ENCODE results near the gene ATXN2.
"Not testable (repeated sequence)": the region's sequence is repeated elsewhere in the genome, so short reads cannot be mapped to it uniquely, and the experiment has no call there.

The ATXN2 gene

GRCh38 chr12:111626230-111626629 is 27.1 kb upstream of the ATXN2 start:
- no peaks in the 10 kb centered on the region for H3K4me1 Mint-ChIP-seq
- H3K9me3 Mint-ChIP-seq, result no peaks in the 10 kb centered on the region
- no peaks in the 10 kb centered on the region for H3K27me3 Mint-ChIP-seq (ENCODE audit: low read depth)
- H3K27ac Mint-ChIP-seq, result no peak overlapping the region
- H3K4me3 Mint-ChIP-seq, result no peak overlapping the region
- TF ChIP-seq, protein P1, sequence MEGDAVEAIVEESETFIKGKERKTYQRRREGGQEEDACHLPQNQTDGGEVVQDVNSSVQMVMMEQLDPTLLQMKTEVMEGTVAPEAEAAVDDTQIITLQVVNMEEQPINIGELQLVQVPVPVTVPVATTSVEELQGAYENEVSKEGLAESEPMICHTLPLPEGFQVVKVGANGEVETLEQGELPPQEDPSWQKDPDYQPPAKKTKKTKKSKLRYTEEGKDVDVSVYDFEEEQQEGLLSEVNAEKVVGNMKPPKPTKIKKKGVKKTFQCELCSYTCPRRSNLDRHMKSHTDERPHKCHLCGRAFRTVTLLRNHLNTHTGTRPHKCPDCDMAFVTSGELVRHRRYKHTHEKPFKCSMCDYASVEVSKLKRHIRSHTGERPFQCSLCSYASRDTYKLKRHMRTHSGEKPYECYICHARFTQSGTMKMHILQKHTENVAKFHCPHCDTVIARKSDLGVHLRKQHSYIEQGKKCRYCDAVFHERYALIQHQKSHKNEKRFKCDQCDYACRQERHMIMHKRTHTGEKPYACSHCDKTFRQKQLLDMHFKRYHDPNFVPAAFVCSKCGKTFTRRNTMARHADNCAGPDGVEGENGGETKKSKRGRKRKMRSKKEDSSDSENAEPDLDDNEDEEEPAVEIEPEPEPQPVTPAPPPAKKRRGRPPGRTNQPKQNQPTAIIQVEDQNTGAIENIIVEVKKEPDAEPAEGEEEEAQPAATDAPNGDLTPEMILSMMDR (IDR thresholded peaks at IDR 0.05; ENCODE audit: unreplicated experiment in 3 of 3), result no peak
- peaks cover 4% of the 10 kb centered on the region for H3K36me3 Mint-ChIP-seq (ENCODE audit: low read depth)

GRCh38 chr12:111624540-111624939 is 25.4 kb upstream of the ATXN2 start:
- no peak overlapping the region for H3K4me3 Mint-ChIP-seq
- TF ChIP-seq, protein P1 (IDR thresholded peaks at IDR 0.05; ENCODE audit: unreplicated experiment in 3 of 3), result no peak
- H3K9me3 Mint-ChIP-seq, result no peaks in the 10 kb centered on the region
- peaks cover 4% of the 10 kb centered on the region for H3K36me3 Mint-ChIP-seq (ENCODE audit: low read depth)
- no peak overlapping the region for H3K27ac Mint-ChIP-seq
- no peaks in the 10 kb centered on the region for H3K27me3 Mint-ChIP-seq (ENCODE audit: low read depth)
- H3K4me1 Mint-ChIP-seq, result no peaks in the 10 kb centered on the region

GRCh38 chr12:111617841-111618240 is 18.7 kb upstream of the ATXN2 start:
- not testable (repeated sequence) for H3K9me3 Mint-ChIP-seq; H3K27ac Mint-ChIP-seq; H3K4me1 Mint-ChIP-seq; H3K27me3 Mint-ChIP-seq (ENCODE audit: low read depth); H3K36me3 Mint-ChIP-seq (ENCODE audit: low read depth); H3K4me3 Mint-ChIP-seq

GRCh38 chr12:111616177-111616623 is 17.1 kb upstream of the ATXN2 start:
- TF ChIP-seq, protein P1 (IDR thresholded peaks at IDR 0.05; ENCODE audit: unreplicated experiment in 3 of 3), result no peak
- no peak overlapping the region for H3K4me3 Mint-ChIP-seq
- H3K9me3 Mint-ChIP-seq, result no peaks in the 10 kb centered on the region
- peak overlapping the region; percentile 17 to 78 (median 41) for H3K27ac Mint-ChIP-seq
- no peaks in the 10 kb centered on the region for H3K4me1 Mint-ChIP-seq
- no peaks in the 10 kb centered on the region for H3K27me3 Mint-ChIP-seq (ENCODE audit: low read depth)
- H3K36me3 Mint-ChIP-seq (ENCODE audit: low read depth), result no peaks in the 10 kb centered on the region

DNA sequence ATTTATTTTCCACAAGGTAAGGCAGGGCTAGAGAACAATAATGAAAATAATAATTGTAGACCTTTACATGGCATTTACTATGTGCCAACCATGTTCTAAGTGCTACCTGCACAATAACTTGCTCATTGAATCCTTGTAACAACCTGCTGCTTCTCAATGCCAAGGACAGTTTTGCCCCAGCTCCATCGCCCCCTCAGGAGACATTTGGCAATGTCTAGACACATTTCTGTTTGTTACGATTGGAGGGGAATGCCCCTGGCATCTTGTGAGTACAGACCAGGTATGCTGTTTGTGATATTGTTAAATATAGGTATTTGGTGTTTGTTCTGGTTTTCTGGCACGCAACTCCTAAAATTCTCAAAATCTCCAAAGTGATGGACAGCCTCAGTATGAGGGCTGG is 8.1 kb upstream of the ATXN2 start:
- TF ChIP-seq, protein P1 (IDR thresholded peaks at IDR 0.05; ENCODE audit: unreplicated experiment in 3 of 3), result no peak
- no peak overlapping the region for H3K4me3 Mint-ChIP-seq
- no peaks in the 10 kb centered on the region for H3K27me3 Mint-ChIP-seq (ENCODE audit: low read depth)
- peak overlapping the region in 2 of 3 experiments; percentile 34 to 37 for H3K27ac Mint-ChIP-seq
- peaks cover 6% of the 10 kb centered on the region for H3K4me1 Mint-ChIP-seq
- H3K9me3 Mint-ChIP-seq, result no peaks in the 10 kb centered on the region
- peaks cover 5% of the 10 kb centered on the region for H3K36me3 Mint-ChIP-seq (ENCODE audit: low read depth)

DNA sequence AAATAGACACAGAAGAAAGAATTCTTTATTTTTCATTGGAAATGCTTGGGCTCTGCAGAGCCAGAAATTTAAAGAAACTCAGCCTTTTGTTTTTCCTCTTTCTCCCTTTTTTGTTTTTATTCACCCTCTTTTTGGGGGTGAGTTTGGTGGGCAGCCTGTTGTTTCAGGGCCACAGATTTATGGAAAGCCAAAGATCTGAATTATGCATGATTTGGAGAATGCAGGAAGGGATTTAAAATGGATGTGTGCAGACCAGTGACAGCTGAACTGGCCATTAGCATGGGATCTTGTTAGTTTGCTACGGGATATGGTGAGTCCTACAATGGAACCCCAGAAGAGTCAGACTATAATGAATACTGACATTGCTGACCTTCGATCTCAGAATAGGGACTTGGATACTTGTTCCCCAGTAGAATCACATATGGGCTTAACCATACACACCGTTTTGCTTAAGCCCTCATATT is 7.7 kb upstream of the ATXN2 start:
- Mint-ChIP-seq H3K36me3 (ENCODE audit: low read depth) (peaks cover 5% of the 10 kb centered on the region), H3K27me3 (ENCODE audit: low read depth) (no peaks in the 10 kb centered on the region), H3K4me3 (no peak overlapping the region), H3K27ac (peak overlapping the region in 2 of 3 experiments; percentile 34 to 53), H3K9me3 (no peaks in the 10 kb centered on the region), H3K4me1 (peaks cover 6% of the 10 kb centered on the region)
- TF ChIP-seq, protein P1 (IDR thresholded peaks at IDR 0.05; ENCODE audit: unreplicated experiment in 3 of 3), result no peak

Measured in nephron (organoid).